RCC 7860 (cell line): ENCODE measurements around the gene CPSF4.
A peak's percentile ranks its signal among the peaks of the same experiment; 100 is the strongest.

Experiments used
- DNase-seq: peaks from one replicate; pipeline ENCODE4 v3.0.0-alpha.2; 2015; ENCODE audit warnings: low spot score
- FAIRE-seq: peaks from 2 replicates; lab custom pipeline; 2012; peaks lifted over from hg19 to GRCh38; lab: Jason Lieb, UNC

CPSF4 gene

DNA sequence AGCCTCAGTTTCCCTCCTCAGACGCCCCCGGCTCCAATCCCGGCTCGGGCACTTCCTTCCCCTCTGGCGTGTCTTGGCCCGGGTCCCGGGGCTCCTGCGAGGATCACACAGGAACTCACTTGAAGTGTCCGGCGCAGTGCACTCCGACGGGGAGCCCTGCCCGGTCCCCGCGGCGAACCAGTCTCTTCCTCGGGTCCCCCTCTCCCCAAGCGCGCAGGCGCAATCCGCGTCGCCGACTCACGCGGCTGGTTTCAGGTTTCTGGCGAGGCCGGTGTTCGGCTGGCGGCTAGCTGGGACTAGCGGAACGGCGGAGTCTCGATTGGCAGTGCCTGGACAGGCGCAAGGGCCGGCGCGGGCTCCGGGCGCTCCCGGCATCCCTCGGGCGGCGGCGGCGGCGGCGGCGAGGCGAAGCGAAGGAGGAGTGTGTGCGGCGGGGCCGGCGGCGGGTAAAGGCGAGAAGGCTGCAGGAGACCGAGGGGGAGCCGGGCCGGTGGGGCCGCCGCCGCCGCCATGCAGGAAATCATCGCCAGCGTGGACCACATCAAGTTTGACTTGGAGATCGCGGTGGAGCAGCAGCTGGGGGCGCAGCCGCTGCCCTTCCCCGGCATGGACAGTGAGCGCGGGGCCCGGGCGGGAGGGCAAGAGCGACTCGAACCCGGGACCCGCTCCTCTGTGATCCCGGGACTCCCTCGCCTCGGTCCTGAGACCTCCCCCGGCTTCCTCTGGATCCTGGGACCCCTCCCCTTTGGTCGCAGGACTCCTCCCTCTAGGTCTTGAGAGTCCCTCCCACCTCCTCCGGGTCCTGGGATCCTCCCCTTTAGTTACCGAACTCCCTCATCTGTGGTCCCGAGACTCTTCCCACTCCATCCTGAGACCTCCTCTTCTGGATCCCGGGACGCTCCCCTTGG lies at the start of gene CPSF4, which contains the start of gene PTCD1:
CPSF4 (plus strand) TSS at position 371 of the 908 bp plus-strand sequence; CDS start at position 511, 140 bp downstream.
PTCD1 (minus strand) TSS at position 226 of the 908 bp plus-strand sequence. CDS start 3,556 bp downstream, outside the sequence.
- DNase-seq (peak; percentile 92), FAIRE-seq (peak; percentile 51)

- DNase-seq (no peak), FAIRE-seq (no peak)
Observed at GRCh38 chr7:99389772-99390171, 49.0 kb upstream of the CPSF4 start.

DNA sequence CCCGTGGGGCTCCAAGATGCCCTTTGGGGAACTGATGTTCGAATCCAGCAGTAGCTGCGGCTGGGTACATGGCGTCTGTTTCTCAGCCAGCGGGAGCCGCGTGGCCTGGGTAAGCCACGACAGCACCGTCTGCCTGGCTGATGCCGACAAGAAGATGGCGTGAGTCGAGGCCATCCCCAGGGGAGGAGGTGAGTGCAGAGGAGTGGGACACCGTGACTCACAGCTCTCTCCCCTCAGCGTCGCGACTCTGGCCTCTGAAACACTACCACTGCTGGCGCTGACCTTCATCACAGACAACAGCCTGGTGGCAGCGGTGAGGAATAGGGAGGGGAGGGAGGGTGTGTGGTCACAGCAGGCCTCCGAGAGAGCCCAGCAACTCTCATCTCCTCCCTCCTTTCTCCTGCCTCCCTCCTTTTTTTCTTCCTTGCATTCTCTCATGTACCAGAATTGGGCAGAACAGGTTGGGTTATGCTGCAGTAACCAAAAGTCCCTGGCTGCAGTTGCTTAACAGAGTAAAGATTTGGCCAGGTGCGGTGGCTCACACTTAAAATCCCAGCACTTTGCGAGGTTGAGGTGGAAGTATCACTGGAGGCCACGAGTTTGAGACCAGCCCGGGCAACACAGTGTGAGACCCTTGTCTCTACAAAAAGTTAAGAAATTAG lies 47.7 kb upstream of the CPSF4 start:
- FAIRE-seq (no peak), DNase-seq (no peak)

GRCh38 chr7:99392046-99392445 lies 46.7 kb upstream of the CPSF4 start:
- DNase-seq (no peak), FAIRE-seq (no peak)

DNA sequence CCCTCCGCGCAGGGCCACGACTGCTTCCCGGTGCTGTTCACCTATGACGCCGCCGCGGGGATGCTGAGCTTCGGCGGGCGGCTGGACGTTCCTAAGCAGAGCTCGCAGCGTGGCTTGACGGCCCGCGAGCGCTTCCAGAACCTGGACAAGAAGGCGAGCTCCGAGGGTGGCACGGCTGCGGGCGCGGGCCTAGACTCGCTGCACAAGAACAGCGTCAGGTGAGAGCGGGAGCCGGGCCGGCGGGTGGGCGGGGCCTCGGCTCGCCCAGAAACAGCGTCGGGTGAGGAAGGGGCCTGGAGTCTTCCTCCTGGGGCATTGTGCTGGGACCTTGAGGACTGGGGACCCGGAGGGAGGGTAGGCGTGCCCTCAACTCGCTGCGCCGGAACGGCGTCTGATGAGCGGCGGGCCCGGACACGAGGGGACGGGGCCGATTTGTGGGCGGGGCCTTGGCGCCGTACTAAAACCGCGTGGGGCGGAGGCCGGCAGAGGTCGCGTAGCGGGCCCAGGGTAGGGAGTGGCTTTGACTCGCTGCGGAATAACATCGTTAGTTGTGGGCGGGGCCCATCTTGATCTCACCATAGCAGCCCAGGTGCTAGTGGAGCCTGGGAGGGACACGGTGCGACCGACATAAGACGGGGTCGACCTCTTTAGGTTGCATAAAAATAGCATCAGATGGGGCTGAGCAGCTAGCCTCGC lies 45.9 kb upstream of the CPSF4 start:
- DNase-seq: no peak
- no peak for FAIRE-seq

- no peak for FAIRE-seq
Observed at GRCh38 chr7:99393355-99394187, 45.2 kb upstream of the CPSF4 start.

GRCh38 chr7:99394188-99394502 lies 44.6 kb upstream of the CPSF4 start:
- FAIRE-seq (no peak), DNase-seq (no peak)

More at GRCh38 chr7:99393355-99394187, 45.2 kb upstream of the CPSF4 start:
- no peak for DNase-seq

- DNase-seq (no peak), FAIRE-seq (no peak)
Observed at GRCh38 chr7:99395616-99396327, 43.0 kb upstream of the CPSF4 start.

- DNase-seq (no peak), FAIRE-seq (no peak)
Observed at GRCh38 chr7:99396418-99397296, 42.1 kb upstream of the CPSF4 start.

DNA sequence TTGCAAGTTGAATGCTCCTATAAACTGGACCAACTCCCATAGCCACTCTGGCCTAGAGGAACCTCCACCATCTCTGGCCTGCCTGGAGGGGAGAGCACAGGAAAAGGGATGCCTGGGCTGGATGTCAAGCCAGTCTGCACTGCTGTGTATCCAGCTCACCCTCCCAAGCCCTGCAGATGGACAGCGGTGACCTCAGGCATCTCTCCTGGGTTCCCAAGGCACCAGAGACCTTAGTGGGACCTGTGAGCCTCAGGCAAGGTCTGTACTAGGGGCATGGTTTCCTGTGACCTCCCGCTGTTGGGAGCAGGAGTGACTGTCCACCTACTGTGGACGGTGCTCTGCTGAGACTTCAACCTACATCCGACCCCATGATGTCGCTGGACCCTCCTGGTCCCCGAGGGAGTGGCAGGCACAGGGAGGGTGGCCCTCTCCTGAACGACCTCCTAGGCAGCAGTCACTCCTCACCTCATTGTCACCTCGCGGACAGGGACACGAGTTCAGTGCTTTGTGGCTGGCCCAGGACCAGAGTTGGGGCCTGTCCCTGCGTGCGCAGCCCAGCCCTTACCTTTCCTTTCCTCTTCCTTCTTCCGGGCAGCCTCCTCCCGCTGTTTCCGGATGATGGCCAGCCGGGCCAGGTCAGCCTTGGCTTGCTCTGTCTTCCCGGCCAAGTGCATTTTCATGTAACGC lies 41.3 kb upstream of the CPSF4 start:
- DNase-seq: no peak
- no peak for FAIRE-seq

DNA sequence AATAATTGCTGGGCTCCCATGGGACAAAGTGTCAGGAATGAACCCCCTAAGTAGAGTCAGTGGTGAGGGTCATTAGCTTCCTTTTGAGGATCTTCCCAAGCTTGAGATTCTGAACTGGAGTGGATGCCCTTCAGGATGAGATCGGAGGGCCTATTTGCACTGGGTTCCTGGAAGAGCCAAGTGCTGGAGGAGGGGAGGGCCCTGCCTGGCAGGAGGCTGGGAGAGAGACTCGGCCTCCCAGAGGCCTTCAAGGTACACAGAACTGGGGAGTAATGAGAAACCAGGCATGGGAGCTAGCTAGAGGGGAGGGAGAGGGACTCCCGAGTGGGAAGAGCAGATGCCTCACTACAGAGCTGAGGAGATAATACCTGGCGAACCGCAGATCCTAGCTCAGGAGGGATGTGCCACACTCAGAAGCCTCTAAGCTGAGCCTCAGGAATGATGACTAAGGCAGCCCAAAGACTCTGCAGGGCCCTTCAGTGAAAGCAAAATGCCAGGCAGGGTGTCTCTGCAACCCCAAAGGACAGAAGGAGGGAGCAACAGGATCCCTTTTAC lies 39.8 kb upstream of the CPSF4 start:
- FAIRE-seq (no peak), DNase-seq (no peak)

DNA sequence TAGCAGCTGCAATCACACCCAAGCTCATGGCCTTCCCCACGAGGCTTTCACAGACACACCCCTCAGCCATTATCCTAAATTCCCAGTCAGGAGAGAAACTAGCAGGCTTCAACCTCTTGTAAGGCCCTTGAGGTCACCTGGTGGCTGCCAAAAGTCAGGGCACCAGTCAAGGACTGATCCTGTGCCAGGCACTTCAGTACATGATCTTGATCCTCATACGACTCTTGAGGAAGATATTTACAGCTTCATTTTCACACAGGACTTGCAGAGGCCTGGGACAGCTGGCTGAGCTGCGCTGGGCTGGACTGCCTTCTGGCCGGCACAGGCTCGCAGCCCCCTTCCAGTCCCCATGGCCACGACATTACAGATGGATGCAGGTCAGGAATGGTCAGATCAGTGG lies 39.1 kb upstream of the CPSF4 start:
- DNase-seq (no peak), FAIRE-seq (no peak)

- FAIRE-seq: no peak
- no peak for DNase-seq
Observed at GRCh38 chr7:99402854-99403253, 35.9 kb upstream of the CPSF4 start.

DNA sequence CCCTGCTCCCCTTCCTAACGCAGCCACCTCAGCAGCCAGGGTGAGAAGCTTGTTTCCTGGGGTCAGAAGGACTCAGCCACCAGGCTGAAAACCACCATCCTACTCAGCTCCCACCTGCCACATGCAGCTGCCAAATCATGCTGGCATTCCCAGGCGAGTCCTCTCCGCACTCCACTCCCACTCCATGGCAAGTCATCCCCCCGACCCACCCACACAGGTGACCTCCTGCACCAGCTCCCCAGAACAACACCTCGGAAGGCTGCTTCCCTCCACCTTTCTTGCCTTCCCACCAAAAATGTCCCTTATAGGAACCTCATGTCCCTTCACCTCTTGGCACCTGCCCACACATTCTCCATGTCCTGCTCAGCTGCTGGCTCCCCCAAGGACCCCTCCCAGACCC lies 35.0 kb upstream of the CPSF4 start:
- FAIRE-seq: no peak
- no peak for DNase-seq

DNA sequence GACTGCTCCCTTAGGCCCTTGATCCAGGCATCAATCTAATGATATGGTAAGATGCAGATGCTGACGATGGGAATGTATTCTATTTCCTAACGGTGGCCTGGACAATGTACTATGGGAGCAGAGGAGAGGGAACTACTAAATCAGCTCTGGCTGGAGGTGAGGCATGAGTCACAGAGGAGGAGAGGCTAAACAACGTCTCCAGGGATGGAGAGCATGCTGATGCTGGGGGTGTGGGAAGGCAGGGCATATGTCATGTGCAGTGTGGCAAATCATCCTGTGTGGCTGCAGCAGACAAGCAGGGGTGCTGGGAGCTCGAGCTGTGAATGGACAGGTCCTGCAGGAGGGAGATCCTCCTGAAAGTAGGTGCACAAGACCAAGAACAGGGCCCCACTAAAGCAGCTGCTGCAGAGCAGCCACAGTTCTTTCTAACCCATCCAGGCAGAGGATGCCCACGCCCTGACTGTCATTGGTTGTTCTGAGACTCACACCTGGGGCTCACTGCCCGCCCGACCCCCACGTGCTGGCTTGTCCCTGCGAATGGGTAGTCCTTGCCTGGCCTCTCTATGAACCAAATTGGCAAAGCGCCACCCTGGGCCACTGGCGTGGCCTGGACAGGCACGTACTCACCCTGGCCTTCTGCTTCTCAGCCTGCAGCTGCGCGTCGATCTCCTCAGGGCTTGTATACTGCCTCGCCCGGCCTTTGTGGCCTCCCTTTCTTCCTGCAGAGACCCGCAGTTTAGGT lies 34.3 kb upstream of the CPSF4 start:
- peak; percentile 36 for DNase-seq
- FAIRE-seq: no peak

- DNase-seq: no peak
- FAIRE-seq: no peak
Observed at GRCh38 chr7:99404977-99405320, 33.8 kb upstream of the CPSF4 start.

DNA sequence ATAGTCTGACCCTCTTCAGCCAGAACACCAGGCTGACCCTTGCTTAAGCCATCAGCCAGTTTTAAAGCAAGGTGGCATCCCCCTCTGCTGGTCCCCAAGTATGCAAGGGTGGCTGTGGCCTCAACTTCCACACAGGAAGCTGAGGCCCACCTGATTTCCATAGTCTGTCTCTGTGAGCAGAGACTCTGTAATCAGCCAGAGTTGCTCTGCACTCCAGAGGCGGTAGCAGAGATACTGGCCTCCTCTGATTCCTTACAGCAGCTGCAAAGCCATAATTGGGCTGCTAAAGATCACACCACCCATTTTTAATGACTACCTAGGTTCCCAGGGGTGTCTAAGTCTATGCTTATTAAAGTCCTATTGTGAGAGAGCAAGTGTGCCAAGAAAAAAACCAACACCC lies 32.2 kb upstream of the CPSF4 start:
- DNase-seq (no peak), FAIRE-seq (no peak)
